WERI-Rb-1 (cell line): ENCODE data around the gene STEEP1.

Experiments used
- DNase-seq: peaks from one replicate; pipeline ENCODE4 v3.0.0-alpha.2; 2020
- H3K27ac ChIP-seq: fragments of 250-450 bp; sonication (Bioruptor Pico); 2 replicates; pipeline ENCODE4 v1.5.1; 2020; ENCODE audit warnings: mild to moderate bottlenecking, moderate library complexity
- H3K27me3 ChIP-seq: fragments of 250-450 bp; sonication (Bioruptor Pico); 2 replicates; pipeline ENCODE4 v1.5.1; 2021; ENCODE audit warnings: mild to moderate bottlenecking, low read depth, moderate library complexity; ENCODE audit not compliant: insufficient read depth, severe bottlenecking
- H3K36me3 ChIP-seq: fragments of 250-450 bp; sonication (Bioruptor Pico); 2 replicates; pipeline ENCODE4 v1.5.1; 2020; ENCODE audit warnings: mild to moderate bottlenecking, moderate library complexity
- H3K4me3 ChIP-seq: 2 replicates; pipeline ENCODE4 v1.5.1; 2011; ENCODE audit warnings: low read depth, mild to moderate bottlenecking, control low read depth, low read length
- H3K9me3 ChIP-seq: fragments of 250-450 bp; sonication (Bioruptor Pico); 2 replicates; pipeline ENCODE4 v1.5.1; 2021; ENCODE audit warnings: mild to moderate bottlenecking, moderate library complexity; ENCODE audit not compliant: severe bottlenecking
- TF ChIP-seq, protein P1 (sequence below): IDR thresholded peaks from 2 replicates; pipeline ENCODE4 v1.5.1; 2011; ENCODE audit warnings: low read depth, mild to moderate bottlenecking, control low read depth, inconsistent platforms, low read length

Gene STEEP1

DNA sequence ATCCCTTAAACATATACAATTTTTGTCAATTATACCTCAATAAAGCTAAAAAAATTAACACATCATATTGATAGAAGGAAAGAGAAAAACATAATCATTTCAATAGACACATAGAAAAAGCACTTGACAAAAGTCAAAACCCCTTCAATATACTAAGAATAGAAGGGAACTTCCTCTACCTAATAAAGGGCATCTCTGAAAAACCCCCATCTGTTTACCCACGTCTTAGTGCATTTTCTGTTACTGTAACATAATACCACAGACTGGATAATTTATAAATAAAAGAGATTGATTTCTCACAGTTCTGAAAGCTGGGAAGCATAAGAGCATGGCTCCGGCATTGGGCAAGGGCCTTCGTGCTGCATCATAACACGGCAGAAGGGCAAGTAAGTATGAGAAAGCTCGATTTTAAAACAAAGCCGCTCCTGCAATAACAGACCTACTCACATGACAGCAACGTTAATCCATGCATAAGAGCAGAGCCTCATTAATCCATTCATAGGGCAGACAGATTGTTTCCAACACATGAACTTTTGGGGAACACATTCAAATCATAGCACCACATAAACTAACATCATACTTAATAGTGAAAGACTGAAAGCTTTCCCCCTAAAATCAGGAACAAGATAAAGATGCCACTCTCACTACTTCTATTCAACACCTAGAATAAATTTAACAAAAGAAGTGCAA lies 15.7 kb downstream of the STEEP1 start:
- no peaks in the 10 kb centered on the region; the same call in none of the 2 replicates for H3K36me3 ChIP-seq
- 0 out of 2 replicates have a peak overlapping the region, but pooled peaks have one; percentile 17 for H3K27ac ChIP-seq
- H3K27me3 ChIP-seq, result no peaks in the 10 kb centered on the region
- no peak for DNase-seq
- H3K4me3 ChIP-seq, result no peak overlapping the region
- no peaks in the 10 kb centered on the region for H3K9me3 ChIP-seq
- TF ChIP-seq, protein P1, sequence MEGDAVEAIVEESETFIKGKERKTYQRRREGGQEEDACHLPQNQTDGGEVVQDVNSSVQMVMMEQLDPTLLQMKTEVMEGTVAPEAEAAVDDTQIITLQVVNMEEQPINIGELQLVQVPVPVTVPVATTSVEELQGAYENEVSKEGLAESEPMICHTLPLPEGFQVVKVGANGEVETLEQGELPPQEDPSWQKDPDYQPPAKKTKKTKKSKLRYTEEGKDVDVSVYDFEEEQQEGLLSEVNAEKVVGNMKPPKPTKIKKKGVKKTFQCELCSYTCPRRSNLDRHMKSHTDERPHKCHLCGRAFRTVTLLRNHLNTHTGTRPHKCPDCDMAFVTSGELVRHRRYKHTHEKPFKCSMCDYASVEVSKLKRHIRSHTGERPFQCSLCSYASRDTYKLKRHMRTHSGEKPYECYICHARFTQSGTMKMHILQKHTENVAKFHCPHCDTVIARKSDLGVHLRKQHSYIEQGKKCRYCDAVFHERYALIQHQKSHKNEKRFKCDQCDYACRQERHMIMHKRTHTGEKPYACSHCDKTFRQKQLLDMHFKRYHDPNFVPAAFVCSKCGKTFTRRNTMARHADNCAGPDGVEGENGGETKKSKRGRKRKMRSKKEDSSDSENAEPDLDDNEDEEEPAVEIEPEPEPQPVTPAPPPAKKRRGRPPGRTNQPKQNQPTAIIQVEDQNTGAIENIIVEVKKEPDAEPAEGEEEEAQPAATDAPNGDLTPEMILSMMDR, result no peak

DNA sequence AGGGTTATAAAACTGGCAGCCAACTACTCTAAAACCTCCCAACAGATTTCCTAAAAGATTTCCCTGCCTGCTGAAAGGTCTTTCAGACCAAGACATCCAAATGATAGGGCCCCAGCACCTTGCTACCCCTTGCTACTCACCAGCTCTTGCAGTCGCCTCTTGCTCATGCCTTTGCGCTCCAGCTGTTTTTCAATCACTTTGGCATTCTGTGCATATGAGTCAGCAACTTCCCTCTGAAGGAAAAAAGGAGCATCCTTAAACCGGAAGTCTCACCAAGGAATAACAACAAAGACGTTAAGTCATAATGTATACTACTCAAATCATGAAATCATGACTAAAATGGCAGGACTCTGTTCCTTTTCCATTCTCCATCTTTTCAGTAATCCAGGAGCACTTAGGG lies 24.0 kb downstream of the STEEP1 start:
- no peak overlapping the region for H3K27ac ChIP-seq
- TF ChIP-seq, protein P1, result no peak
- no peak for DNase-seq

DNA sequence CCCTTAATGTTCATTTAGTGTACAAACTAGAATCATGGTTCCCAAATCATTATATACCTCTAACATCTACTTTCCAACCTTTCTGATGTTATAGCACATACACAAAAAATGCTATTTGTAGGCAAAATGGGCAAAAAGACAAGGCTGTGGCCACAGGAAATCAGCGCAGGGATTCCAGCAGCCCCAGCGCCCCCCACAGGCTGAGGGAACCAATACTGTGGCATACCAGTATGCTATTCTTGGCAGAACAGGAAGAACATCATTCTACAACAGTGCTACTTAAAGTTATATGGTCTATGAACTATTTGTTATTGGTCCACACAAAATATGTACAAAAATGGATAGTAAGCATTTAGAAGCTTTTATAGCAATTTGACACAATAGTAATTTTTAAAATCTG lies 25.3 kb downstream of the STEEP1 start:
- Histone ChIP-seq H3K4me3 (no peak overlapping the region), H3K36me3 (peaks cover 17% of the 10 kb centered on the region), H3K27ac (no peak overlapping the region), H3K27me3 (no peaks in the 10 kb centered on the region), H3K9me3 (no peaks in the 10 kb centered on the region)
- DNase-seq, result no peak
- TF ChIP-seq, protein P1, result no peak

More for the DNA sequence above, 24.0 kb downstream of the STEEP1 start:
- Histone ChIP-seq H3K36me3 (peaks cover 17% of the 10 kb centered on the region), H3K4me3 (no peak overlapping the region), H3K9me3 (no peaks in the 10 kb centered on the region), H3K27me3 (no peaks in the 10 kb centered on the region)

DNA sequence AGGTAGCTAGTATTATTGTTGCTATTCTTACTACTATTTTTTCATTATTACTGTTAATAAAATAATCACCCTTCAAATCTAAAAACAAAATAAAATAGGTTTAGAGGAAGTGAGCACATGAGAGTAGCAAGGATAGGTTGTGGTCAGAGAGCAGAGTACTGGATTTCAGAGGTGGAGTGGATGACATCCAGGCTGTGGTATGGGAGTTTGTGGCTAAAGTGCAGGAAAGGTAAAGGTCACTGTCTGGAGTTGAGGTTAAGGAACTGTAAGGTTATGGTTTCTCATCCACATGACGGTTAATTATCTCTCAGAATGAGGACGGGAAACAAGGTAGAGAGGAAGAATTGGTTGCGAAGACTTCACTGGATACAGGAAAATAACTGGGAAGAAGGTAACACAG lies 27.7 kb downstream of the STEEP1 start:
- Histone ChIP-seq H3K27me3 (no peaks in the 10 kb centered on the region), H3K4me3 (no peak overlapping the region), H3K36me3 (peaks cover 17% of the 10 kb centered on the region), H3K9me3 (no peaks in the 10 kb centered on the region), H3K27ac (no peak overlapping the region)
- no peak for DNase-seq
- TF ChIP-seq, protein P1, result no peak

GRCh38 chrX:119529345-119530276 lies 35.6 kb downstream of the STEEP1 start:
- Histone ChIP-seq H3K27me3 (no peaks in the 10 kb centered on the region), H3K36me3 (no peaks in the 10 kb centered on the region), H3K9me3 (no peaks in the 10 kb centered on the region), H3K4me3 (no peak overlapping the region), H3K27ac (no peak overlapping the region)
- DNase-seq, result no peak
- TF ChIP-seq, protein P1, result no peak
